Measurements from ENCODE around the gene GPR26.

The GPR26 gene

DNA sequence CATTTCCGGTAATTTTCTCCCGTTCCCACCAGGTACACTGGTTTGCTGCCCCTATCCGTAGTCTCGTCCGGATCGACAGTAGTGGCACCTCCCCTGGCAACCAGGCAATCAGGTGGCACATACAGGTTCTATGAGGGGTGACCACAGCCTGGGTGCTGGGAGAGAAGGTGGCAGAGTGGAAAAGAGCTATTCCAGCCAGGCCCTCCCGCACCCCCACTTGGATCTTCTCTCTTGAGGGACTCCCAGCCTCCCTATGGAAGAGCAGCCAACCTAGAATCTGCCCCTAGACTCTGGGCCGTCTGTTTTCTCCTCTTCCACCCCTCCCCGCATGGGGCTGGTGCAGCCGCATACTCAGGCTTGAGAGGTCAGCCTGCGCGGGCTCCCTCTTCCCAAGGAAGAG is 58.6 kb downstream of the GPR26 start (continued):
- TF ChIP-seq ZNF324 (tag by site-specific recombination; IDR thresholded peaks at IDR 0.05) (no peak), ZNF155 (tag by site-specific recombination; IDR thresholded peaks at IDR 0.05) (no peak), GLIS1 (tag by site-specific recombination; IDR thresholded peaks at IDR 0.05) (no peak), ZNF416 (tag by site-specific recombination; IDR thresholded peaks at IDR 0.05) (no peak), ZNF19 (tag by site-specific recombination; IDR thresholded peaks at IDR 0.05; ENCODE audit: low read depth) (no peak)
- TF ChIP-seq, protein P1, sequence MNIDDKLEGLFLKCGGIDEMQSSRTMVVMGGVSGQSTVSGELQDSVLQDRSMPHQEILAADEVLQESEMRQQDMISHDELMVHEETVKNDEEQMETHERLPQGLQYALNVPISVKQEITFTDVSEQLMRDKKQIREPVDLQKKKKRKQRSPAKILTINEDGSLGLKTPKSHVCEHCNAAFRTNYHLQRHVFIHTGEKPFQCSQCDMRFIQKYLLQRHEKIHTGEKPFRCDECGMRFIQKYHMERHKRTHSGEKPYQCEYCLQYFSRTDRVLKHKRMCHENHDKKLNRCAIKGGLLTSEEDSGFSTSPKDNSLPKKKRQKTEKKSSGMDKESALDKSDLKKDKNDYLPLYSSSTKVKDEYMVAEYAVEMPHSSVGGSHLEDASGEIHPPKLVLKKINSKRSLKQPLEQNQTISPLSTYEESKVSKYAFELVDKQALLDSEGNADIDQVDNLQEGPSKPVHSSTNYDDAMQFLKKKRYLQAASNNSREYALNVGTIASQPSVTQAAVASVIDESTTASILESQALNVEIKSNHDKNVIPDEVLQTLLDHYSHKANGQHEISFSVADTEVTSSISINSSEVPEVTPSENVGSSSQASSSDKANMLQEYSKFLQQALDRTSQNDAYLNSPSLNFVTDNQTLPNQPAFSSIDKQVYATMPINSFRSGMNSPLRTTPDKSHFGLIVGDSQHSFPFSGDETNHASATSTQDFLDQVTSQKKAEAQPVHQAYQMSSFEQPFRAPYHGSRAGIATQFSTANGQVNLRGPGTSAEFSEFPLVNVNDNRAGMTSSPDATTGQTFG (tag by site-specific recombination; IDR thresholded peaks at IDR 0.05; ENCODE audit: borderline replicate concordance): no peak
- TF ChIP-seq, protein P2, sequence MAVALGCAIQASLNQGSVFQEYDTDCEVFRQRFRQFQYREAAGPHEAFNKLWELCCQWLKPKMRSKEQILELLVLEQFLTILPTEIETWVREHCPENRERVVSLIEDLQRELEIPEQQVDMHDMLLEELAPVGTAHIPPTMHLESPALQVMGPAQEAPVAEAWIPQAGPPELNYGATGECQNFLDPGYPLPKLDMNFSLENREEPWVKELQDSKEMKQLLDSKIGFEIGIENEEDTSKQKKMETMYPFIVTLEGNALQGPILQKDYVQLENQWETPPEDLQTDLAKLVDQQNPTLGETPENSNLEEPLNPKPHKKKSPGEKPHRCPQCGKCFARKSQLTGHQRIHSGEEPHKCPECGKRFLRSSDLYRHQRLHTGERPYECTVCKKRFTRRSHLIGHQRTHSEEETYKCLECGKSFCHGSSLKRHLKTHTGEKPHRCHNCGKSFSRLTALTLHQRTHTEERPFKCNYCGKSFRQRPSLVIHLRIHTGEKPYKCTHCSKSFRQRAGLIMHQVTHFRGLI (tag by site-specific recombination; IDR thresholded peaks at IDR 0.05): no peak

DNA sequence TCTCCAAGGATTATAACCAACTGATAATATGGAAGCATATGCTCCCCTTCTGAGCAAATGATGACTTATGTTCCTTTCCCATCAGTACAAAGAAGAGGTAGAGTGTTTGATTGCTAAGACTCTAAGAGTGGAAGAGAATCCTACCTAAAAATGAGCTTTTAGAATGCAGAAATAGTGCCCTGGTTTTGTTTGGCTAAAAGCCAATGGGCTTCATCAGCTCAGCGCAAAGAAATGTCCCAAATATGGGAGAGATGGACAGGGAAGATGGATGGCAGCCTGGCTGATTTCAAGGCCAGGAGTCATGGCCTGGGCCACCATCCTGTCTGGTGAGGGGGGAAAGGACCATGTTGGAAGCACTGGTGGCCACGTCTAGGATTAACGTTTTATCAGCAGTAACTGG is 60.2 kb downstream of the GPR26 start:
- H3K27ac ChIP-seq (ENCODE audit: extremely low read depth, low read depth, low read length): no peak overlapping the region
- H3K9me3 ChIP-seq (ENCODE audit: control insufficient read depth, insufficient read depth, low read depth, low read length): no peaks in the 10 kb centered on the region
- no peaks in the 10 kb centered on the region for H3K4me1 ChIP-seq (ENCODE audit: control insufficient read depth, insufficient read depth, low read length)
- no peaks in the 10 kb centered on the region for H3K36me3 ChIP-seq (ENCODE audit: control insufficient read depth in 2 of 2, insufficient read depth in 1 of 2, low read length in 2 of 2)
- no peak overlapping the region for H3K4me3 ChIP-seq (ENCODE audit: low read depth, low read length)
- TF ChIP-seq ZNF2 (tag by site-specific recombination; IDR thresholded peaks at IDR 0.05) (no peak), ZSCAN30 (tag by site-specific recombination; IDR thresholded peaks at IDR 0.05) (no peak), ZNF791 (tag by site-specific recombination; IDR thresholded peaks at IDR 0.05) (no peak), ZNF350 (tag by site-specific recombination; IDR thresholded peaks at IDR 0.05) (no peak), ZNF391 (tag by site-specific recombination; IDR thresholded peaks at IDR 0.05; ENCODE audit: borderline replicate concordance, low read depth) (no peak)
- POLR2A ChIA-PET: no interaction called here
- CTCF ChIA-PET: no interaction called here

DNA sequence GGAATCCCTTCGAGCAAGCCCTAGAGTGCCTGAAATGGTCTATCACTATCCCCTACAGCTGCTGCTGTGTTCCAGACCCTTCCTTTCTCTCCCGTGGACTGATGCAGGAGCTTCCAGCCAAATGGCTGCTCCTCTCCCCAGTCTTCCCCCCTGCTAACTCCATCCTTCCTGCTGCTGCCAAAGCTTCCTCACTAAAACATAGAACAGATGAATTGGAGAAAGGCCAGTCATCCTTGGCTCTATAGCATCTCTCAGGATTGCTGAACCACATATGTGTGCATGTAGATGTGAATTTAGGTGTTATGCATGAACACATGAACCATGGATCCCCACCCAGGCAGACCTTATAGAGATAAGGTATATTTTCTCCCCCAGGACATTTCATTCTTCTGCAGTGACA is 60.7 kb downstream of the GPR26 start:
- H3K4me3 ChIP-seq (ENCODE audit: low read depth, low read length): no peak overlapping the region
- ChIA-PET POLR2A (no interaction called here), CTCF (no interaction called here)
- no peak overlapping the region for H3K27ac ChIP-seq (ENCODE audit: extremely low read depth, low read depth, low read length)
- no peaks in the 10 kb centered on the region for H3K36me3 ChIP-seq (ENCODE audit: control insufficient read depth in 2 of 2, insufficient read depth in 1 of 2, low read length in 2 of 2)
- no peaks in the 10 kb centered on the region for H3K4me1 ChIP-seq (ENCODE audit: control insufficient read depth, insufficient read depth, low read length)
- H3K9me3 ChIP-seq (ENCODE audit: control insufficient read depth, insufficient read depth, low read depth, low read length): no peaks in the 10 kb centered on the region
- TF ChIP-seq, protein P3, sequence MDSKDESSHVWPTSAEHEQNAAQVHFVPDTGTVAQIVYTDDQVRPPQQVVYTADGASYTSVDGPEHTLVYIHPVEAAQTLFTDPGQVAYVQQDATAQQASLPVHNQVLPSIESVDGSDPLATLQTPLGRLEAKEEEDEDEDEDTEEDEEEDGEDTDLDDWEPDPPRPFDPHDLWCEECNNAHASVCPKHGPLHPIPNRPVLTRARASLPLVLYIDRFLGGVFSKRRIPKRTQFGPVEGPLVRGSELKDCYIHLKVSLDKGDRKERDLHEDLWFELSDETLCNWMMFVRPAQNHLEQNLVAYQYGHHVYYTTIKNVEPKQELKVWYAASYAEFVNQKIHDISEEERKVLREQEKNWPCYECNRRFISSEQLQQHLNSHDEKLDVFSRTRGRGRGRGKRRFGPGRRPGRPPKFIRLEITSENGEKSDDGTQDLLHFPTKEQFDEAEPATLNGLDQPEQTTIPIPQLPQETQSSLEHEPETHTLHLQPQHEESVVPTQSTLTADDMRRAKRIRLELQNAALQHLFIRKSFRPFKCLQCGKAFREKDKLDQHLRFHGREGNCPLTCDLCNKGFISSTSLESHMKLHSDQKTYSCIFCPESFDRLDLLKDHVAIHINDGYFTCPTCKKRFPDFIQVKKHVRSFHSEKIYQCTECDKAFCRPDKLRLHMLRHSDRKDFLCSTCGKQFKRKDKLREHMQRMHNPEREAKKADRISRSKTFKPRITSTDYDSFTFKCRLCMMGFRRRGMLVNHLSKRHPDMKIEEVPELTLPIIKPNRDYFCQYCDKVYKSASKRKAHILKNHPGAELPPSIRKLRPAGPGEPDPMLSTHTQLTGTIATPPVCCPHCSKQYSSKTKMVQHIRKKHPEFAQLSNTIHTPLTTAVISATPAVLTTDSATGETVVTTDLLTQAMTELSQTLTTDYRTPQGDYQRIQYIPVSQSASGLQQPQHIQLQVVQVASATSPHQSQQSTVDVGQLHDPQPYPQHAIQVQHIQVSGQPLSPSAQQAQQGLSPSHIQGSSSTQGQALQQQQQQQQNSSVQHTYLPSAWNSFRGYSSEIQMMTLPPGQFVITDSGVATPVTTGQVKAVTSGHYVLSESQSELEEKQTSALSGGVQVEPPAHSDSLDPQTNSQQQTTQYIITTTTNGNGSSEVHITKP (tag by site-specific recombination; IDR thresholded peaks at IDR 0.05): no peak
- TF ChIP-seq ZNF510 (tag by site-specific recombination; IDR thresholded peaks at IDR 0.05; ENCODE audit: insufficient replicate concordance) (no peak), ZIC2 (tag by site-specific recombination; IDR thresholded peaks at IDR 0.05) (no peak), ZBTB21 (tag by site-specific recombination; IDR thresholded peaks at IDR 0.05) (no peak), MZF1 (tag by site-specific recombination; IDR thresholded peaks at IDR 0.05; ENCODE audit: borderline replicate concordance) (no peak), ZNF202 (tag by site-specific recombination; IDR thresholded peaks at IDR 0.05; ENCODE audit: borderline replicate concordance) (no peak), GLIS1 (tag by site-specific recombination; IDR thresholded peaks at IDR 0.05) (no peak), ZNF404 (tag by site-specific recombination; IDR thresholded peaks at IDR 0.05) (no peak)
- TF ChIP-seq, protein P4, sequence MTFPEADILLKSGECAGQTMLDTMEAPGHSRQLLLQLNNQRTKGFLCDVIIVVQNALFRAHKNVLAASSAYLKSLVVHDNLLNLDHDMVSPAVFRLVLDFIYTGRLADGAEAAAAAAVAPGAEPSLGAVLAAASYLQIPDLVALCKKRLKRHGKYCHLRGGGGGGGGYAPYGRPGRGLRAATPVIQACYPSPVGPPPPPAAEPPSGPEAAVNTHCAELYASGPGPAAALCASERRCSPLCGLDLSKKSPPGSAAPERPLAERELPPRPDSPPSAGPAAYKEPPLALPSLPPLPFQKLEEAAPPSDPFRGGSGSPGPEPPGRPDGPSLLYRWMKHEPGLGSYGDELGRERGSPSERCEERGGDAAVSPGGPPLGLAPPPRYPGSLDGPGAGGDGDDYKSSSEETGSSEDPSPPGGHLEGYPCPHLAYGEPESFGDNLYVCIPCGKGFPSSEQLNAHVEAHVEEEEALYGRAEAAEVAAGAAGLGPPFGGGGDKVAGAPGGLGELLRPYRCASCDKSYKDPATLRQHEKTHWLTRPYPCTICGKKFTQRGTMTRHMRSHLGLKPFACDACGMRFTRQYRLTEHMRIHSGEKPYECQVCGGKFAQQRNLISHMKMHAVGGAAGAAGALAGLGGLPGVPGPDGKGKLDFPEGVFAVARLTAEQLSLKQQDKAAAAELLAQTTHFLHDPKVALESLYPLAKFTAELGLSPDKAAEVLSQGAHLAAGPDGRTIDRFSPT (tag by site-specific recombination; IDR thresholded peaks at IDR 0.05): no peak
- TF ChIP-seq, protein P5, sequence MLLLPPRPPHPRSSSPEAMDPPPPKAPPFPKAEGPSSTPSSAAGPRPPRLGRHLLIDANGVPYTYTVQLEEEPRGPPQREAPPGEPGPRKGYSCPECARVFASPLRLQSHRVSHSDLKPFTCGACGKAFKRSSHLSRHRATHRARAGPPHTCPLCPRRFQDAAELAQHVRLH (tag by site-specific recombination; IDR thresholded peaks at IDR 0.05): no peak

All from HEK293 (cell line).